IMR-90 (cell line): ENCODE data around the gene ERAP2. TPM values are rescaled to one million over a fixed set of nuclear protein-coding genes. Genes with fewer than 3 reads are reported as not detected.

Experiments
- ATAC-seq: fragments of 200-7000 bp; cut with Tn5 transposase; 2 replicates; pipeline ENCODE4 v1.9.1; 2020; ENCODE audit warnings: low read depth, mild to moderate bottlenecking, moderate library complexity
- BruUV-seq: library from RNA; stranded (reverse); fragments of 400-500 nt; replicated peaks from 2 replicates; lab custom pipeline; 2021; lab: Mats Ljungman, UMichigan
- CTCF ChIA-PET: fragments of 300-600 bp; formaldehyde crosslinking; extraction: SDS; loops from one replicate; lab custom pipeline; 2021; ENCODE audit warnings: antibody characterized with exemption; lab: Yijun Ruan, JAX
- POLR2A ChIA-PET: fragments of 300-600 bp; sonication (Branson Sonifier 250); formaldehyde crosslinking; loops from one replicate; lab custom pipeline; 2022; ENCODE audit warnings: antibody characterized with exemption; ENCODE audit not compliant: unreplicated experiment; lab: Charles Lee
- DNase-seq: peaks from one replicate; pipeline ENCODE4 v3.0.0; 2013
- H2AFZ ChIP-seq: replicated peaks from 2 replicates; pipeline ENCODE3; 2013; ENCODE audit warnings: low read length, mild to moderate bottlenecking; ENCODE audit not compliant: poor library complexity
- H2AK5ac ChIP-seq: 2 replicates; pipeline ENCODE4 v1.6.1; 2013; ENCODE audit warnings: low read depth, low read length, inconsistent platforms
- H2AK9ac ChIP-seq: replicated peaks from 2 replicates; pipeline ENCODE3; 2013; ENCODE audit warnings: mild to moderate bottlenecking, low read depth, low read length, moderate library complexity; ENCODE audit not compliant: poor library complexity
- H2BK120ac ChIP-seq: 2 replicates; pipeline ENCODE4 v1.6.1; 2013; ENCODE audit warnings: low read depth, low read length, inconsistent platforms
- H2BK15ac ChIP-seq: 3 replicates; pipeline ENCODE4 v1.6.1; 2013; ENCODE audit warnings: low read depth, low read length, inconsistent platforms
- H2BK20ac ChIP-seq: 2 replicates; pipeline ENCODE4 v1.6.1; 2013; ENCODE audit warnings: low read depth, mild to moderate bottlenecking, inconsistent platforms, low read length, moderate library complexity
- H2BK5ac ChIP-seq: 2 replicates; pipeline ENCODE4 v1.6.1; 2013; ENCODE audit warnings: mild to moderate bottlenecking, low read depth, low read length, inconsistent platforms; ENCODE audit not compliant: poor library complexity, severe bottlenecking
- H3K14ac ChIP-seq: replicated peaks from 2 replicates; pipeline ENCODE4 v1.6.1; 2013; ENCODE audit warnings: low read depth, low read length, inconsistent platforms
- H3K18ac ChIP-seq: 2 replicates; pipeline ENCODE4 v1.6.1; 2013; ENCODE audit warnings: low read depth, low read length, control low read depth
- H3K23ac ChIP-seq: 2 replicates; pipeline ENCODE4 v1.6.1; 2013; ENCODE audit warnings: low read depth, low read length, inconsistent platforms
- H3K27ac ChIP-seq: 2 replicates; pipeline ENCODE4 v1.5.1; 2013; ENCODE audit warnings: mild to moderate bottlenecking, control low read depth, low read length; ENCODE audit not compliant: insufficient read depth
- H3K27me3 ChIP-seq: 2 replicates; pipeline ENCODE4 v1.6.1; 2013; ENCODE audit warnings: low read length; ENCODE audit not compliant: control insufficient read depth, insufficient read depth
- H3K36me3 ChIP-seq: 2 replicates; pipeline ENCODE4 v1.6.1; 2013; ENCODE audit warnings: low read length, mixed read lengths; ENCODE audit not compliant: control insufficient read depth, insufficient read depth
- H3K4ac ChIP-seq: 2 replicates; pipeline ENCODE4 v1.6.1; 2013; ENCODE audit warnings: low read depth, low read length, inconsistent platforms
- H3K4me1 ChIP-seq: 2 replicates; pipeline ENCODE4 v1.6.1; 2013; ENCODE audit warnings: low read length, mixed read lengths; ENCODE audit not compliant: control insufficient read depth, insufficient read depth
- H3K4me2 ChIP-seq: 2 replicates; pipeline ENCODE4 v1.6.1; 2013; ENCODE audit warnings: low read depth, mild to moderate bottlenecking, control low read depth, low read length, moderate library complexity
- H3K4me3 ChIP-seq: 2 replicates; pipeline ENCODE4 v1.5.1; 2013; ENCODE audit warnings: low read depth, mild to moderate bottlenecking, control low read depth, low read length, moderate library complexity; ENCODE audit not compliant: insufficient read depth
- H3K56ac ChIP-seq: 2 replicates; pipeline ENCODE4 v1.6.1; 2013; ENCODE audit warnings: low read length, inconsistent platforms; ENCODE audit not compliant: insufficient read depth; ENCODE audit errors: extremely low read depth
- H3K79me1 ChIP-seq, 2 experiments: 2 replicates each; pipeline ENCODE4 v1.6.1; 2013; ENCODE audit warnings: low read length in 2 of 2, inconsistent platforms in 1 of 2, low read depth in 1 of 2
- H3K9ac ChIP-seq: 2 replicates; pipeline ENCODE4 v1.6.1; 2013; ENCODE audit warnings: low read depth, low read length, control low read depth
- H3K9me1 ChIP-seq: 2 replicates; pipeline ENCODE4 v1.6.1; 2013; ENCODE audit warnings: low read length, inconsistent platforms; ENCODE audit not compliant: insufficient read depth
- H3K9me3 ChIP-seq: 2 replicates; pipeline ENCODE4 v1.6.1; 2013; ENCODE audit warnings: low read length; ENCODE audit not compliant: control insufficient read depth, insufficient read depth
- H4K20me1 ChIP-seq: 2 replicates; pipeline ENCODE4 v1.6.1; 2013; ENCODE audit warnings: low read length, inconsistent platforms; ENCODE audit not compliant: insufficient read depth
- H4K5ac ChIP-seq: 2 replicates; pipeline ENCODE4 v1.6.1; 2013; ENCODE audit warnings: mild to moderate bottlenecking, low read depth, low read length, control low read depth
- H4K8ac ChIP-seq, 2 experiments: 2 replicates each; pipeline ENCODE4 v1.6.1; 2013; ENCODE audit warnings: low read depth in 2 of 2, low read length in 2 of 2, control low read depth in 1 of 2, inconsistent platforms in 1 of 2
- H4K91ac ChIP-seq: 2 replicates; pipeline ENCODE4 v1.6.1; 2013; ENCODE audit warnings: low read depth, low read length, inconsistent platforms; ENCODE audit not compliant: insufficient read depth
- CHD1 ChIP-seq: IDR thresholded peaks from 2 replicates; pipeline ENCODE4 v1.6.1; 2012; ENCODE audit warnings: low read depth, low read length, improper control_type of control experiment
- CTCF ChIP-seq: conservative IDR thresholded peaks from 2 replicates; pipeline ENCODE4 v1.5.1; 2012; ENCODE audit warnings: mild to moderate bottlenecking, low read depth, low read length, improper control_type of control experiment
- FOS ChIP-seq: fragments of 150-350 bp; IDR thresholded peaks from 2 replicates; pipeline ENCODE4 v1.6.1; 2016; ENCODE audit warnings: low read depth, low read length
- MAFK ChIP-seq: IDR thresholded peaks from 2 replicates; pipeline ENCODE4 v1.6.1; 2012; ENCODE audit warnings: low read depth, low read length, improper control_type of control experiment
- RFX5 ChIP-seq: IDR thresholded peaks from 2 replicates; pipeline ENCODE4 v1.8.0; 2012; ENCODE audit warnings: low read depth, mild to moderate bottlenecking, low read length, moderate library complexity
- SMC3 ChIP-seq: fragments of 150-350 bp; IDR thresholded peaks from 2 replicates; pipeline ENCODE4 v1.6.1; 2016; ENCODE audit warnings: low read depth, mild to moderate bottlenecking, antibody characterized with exemption, low read length, moderate library complexity
- WGBS, 2 experiments: methylation state at CpG; one replicate each; pipeline versions ENCODE4 v1.1.5 to v1.1.7; 2013; ENCODE audit warnings: missing lambda C conversion rate in 2 of 2; ENCODE audit not compliant: insufficient read length in 1 of 2; ENCODE audit errors: extremely low coverage in 2 of 2; 5-methylcytosine and 5-hydroxymethylcytosine counted together
- dilution Hi-C: fragments of 300-500 bp; cut with HindIII; formaldehyde crosslinking; loops from one replicate; pipeline ENCODE4 v1.14.3; 2018; ENCODE audit warnings: low sequenced_read_pairs; ENCODE audit not compliant: unreplicated experiment
- in situ Hi-C: fragments of 300-500 bp; cut with MboI; formaldehyde crosslinking; loops from 3 replicates; pipeline ENCODE4 v1.14.3; 2019; ENCODE audit warnings: low sequenced_read_pairs, inconsistent platforms, mixed read lengths
- intact Hi-C: fragments of 100-400 bp; cut with micrococcal nuclease; formaldehyde crosslinking; loops from 2 replicates; pipeline ENCODE4 v1.10.0; 2022
- polyA plus RNA-seq, 3 experiments: library from polyadenylated mRNA; depleted of rRNA; stranded (reverse); fragments of >200 nt; gene quantifications; 2 replicates each; pipeline ENCODE4 v1.2.3, GENCODE V29; 2012; ENCODE audit warnings: low replicate concordance in 1 of 3
- total RNA-seq: library from RNA; depleted of rRNA; stranded (reverse); fragments of >200 nt; gene quantifications from 2 replicates; pipeline ENCODE4 v1.2.3, GENCODE V29; 2012

ERAP2 gene
- total and polyA plus RNA-seq, 2 of the 4 experiments (the other 2 are of a cell fraction): 10.6 to 21.3 TPM

- dilution Hi-C loops: no loop called here
- intact Hi-C loops: no loop called here
- no peak overlapping the region for H3K4ac ChIP-seq
- no peak for DNase-seq
- no peak overlapping the region for H2BK5ac ChIP-seq
- H3K27ac ChIP-seq: no peak overlapping the region
- no peak for ATAC-seq
- H2AFZ ChIP-seq: no peak overlapping the region
- no peak overlapping the region for H3K9ac ChIP-seq
- no peaks in the 10 kb centered on the region for H3K4me1 ChIP-seq
- H4K20me1 ChIP-seq: no peaks in the 10 kb centered on the region
- no peak overlapping the region for H4K5ac ChIP-seq
- no peaks in the 10 kb centered on the region for H3K9me3 ChIP-seq
- H3K14ac ChIP-seq: no peak overlapping the region
- H4K8ac ChIP-seq: no peak overlapping the region
- H3K79me1 ChIP-seq: no peaks in the 10 kb centered on the region
- H4K91ac ChIP-seq: no peak overlapping the region
- BruUV-seq: no TSS peak
- no peak overlapping the region for H2AK9ac ChIP-seq
- H2BK15ac ChIP-seq: no peak overlapping the region
- no peak overlapping the region for H2BK120ac ChIP-seq
- 92% methylated on average over 5 of the region's 14 CpGs; no CpG with 5 or more reads in 1 of the 2 experiments for WGBS, 2 experiments
- H2AK5ac ChIP-seq: no peak overlapping the region
- no peak overlapping the region for H3K4me3 ChIP-seq
- no peak overlapping the region for H3K23ac ChIP-seq
- in situ Hi-C loops: no loop called here
- ChIA-PET CTCF (interaction anchor here (0.7 kb wide), 1 partner anchor 12 kb away, joined by 3 read pairs; no protein-coding TSS in a partner anchor), POLR2A (no interaction called here)
- no peak overlapping the region for H3K4me2 ChIP-seq
- TF ChIP-seq MAFK: no peak
- TF ChIP-seq SMC3: no peak
- no peak for TF ChIP-seq FOS
- TF ChIP-seq CHD1: no peak
- no peak for TF ChIP-seq CTCF
- TF ChIP-seq RFX5: no peak
- no peak overlapping the region for H3K56ac ChIP-seq
- no peaks in the 10 kb centered on the region for H3K36me3 ChIP-seq
- H3K18ac ChIP-seq: no peak overlapping the region
- H3K27me3 ChIP-seq: no peaks in the 10 kb centered on the region; the same call in 1 of the 2 replicates
- no peaks in the 10 kb centered on the region for H3K9me1 ChIP-seq
- H2BK20ac ChIP-seq: no peak overlapping the region
These were observed 39.0 kb upstream of the ERAP2 start for GRCh38 chr5:96837303-96837702.
